NCI-H146 treated with DMSO at 0.1 percent for 48 hours (cell line): ENCODE measurements around the gene DYSF.

Experiments used
- DNase-seq: peaks from one replicate; lab custom pipeline; 2025; ENCODE audit not compliant: unreplicated experiment; lab: John Stamatoyannopoulos, UW

Gene DYSF

DNA sequence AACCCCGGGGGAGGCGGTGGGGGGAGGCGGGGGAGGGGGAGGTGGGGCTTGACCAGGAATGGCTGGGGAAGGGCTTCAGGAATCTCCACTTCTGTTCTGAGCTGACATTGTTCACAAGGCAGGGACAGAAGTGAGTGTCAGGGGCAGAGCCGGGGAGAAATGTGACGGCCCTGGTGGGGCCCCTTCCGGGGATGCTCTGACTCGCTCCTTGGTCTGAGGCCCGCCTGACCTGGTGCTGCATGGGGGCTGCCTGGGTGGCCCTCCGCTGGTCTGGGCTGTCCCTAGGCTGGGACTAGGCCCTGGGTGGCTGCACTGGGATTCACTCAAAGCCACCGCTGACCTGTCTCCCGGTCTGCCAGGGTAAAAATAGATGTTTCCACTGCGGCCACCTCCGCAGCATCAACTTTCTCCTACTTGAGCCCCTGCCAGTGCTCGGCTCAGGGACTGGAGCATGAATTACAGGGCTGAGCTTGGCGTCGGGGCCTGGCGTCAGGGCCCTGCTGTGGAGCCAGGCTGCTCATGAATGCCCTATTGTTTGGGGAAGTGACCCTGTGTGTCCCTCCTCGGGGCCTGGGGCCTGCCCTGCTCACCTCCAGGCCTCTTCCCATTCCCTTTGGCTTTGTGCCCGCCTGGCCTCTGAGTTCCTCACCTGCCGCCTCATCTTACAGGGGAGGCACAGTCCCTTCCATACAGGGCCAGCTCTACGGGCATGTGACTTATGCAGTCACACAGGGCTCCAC, 247.5 kb downstream of the DYSF start:
- no peak for DNase-seq

DNA sequence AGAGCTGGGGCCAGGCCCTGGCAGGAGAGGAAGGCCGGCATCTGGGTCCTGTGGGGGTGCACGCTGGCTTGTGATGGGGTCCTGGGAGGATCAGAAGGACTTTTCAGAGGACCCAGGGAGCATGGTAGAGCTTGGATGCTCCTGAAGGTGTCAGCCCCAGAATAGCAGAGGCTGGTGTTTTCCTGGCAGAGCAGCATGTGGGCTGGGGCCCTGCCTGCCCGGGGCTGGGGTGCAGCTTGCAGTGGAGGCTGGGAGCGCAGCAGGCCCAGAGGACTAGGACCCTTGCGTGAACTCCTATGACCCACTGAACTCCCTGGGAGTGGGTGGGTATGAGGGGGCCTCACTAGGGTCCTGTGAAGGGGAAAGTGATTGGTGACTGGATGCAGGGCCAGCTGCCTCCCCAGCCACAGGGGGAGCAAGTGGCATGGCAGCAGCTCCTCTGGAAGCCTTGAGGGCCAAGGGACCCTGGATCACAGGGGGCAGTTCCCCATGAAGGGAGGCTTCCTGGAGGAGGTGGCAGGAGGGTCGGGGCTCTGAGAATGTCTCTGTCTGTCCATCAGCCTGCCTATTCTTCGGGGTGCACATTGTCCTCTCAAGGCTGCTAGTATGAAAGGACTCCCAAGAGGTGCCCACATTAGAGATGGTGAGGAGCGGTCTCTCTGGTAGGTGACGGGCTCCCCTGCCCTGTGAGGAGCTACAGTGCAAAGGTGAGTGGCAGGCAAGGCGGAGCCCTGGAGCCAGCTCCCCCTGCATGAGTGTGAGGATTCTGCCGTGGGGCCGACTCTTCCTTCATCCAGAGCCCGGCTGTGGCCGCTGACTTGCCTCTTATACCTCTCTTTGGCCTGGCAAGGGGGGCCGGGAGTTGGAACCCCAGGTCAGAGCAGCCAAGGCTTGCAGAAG, 249.0 kb downstream of the DYSF start:
- DNase-seq: no peak

DNA sequence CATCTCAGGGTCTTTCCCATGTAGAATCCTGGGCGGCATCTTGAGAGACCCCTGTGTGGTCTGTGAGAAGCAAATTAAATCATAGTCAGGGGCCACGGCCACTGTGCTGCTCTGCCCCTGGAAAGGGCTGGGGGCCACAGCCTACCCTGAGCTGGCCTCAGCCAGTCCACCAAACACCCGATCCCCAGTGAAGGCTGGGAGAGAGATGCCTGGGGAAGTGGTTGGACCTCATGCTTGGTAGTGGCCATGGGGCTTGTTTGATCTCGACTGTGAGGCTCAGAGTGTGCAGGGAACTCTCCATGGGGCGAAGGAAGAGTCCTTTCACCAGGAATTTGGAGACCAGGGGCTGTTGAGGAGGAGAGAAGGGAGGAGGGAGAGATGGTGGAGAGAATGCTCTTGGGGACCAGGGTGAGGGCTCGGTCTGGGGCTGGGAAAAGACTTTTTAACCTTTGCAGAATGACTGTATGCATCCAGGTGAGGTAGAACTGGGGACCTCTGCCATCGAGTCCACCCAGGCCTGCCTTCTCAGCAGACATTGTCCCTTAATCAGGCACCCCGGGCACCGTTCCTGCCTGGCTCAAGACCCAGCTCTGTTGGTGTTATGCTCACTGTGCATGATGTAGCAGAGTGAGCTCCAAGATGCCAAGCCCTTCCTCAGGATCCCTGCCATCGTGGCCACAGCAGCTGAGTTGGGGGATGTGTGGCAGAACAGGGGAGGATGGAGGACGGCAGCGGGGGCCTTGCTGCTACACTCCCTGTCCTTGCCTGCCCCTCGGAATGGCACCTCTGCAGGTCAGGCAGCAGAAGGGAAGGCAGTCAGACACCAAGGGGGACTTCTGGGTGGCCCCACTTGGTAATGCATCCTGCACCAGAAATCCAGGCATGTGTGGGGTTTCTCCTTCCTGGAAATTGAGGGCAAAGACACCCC, 249.9 kb downstream of the DYSF start:
- DNase-seq: no peak

DNA sequence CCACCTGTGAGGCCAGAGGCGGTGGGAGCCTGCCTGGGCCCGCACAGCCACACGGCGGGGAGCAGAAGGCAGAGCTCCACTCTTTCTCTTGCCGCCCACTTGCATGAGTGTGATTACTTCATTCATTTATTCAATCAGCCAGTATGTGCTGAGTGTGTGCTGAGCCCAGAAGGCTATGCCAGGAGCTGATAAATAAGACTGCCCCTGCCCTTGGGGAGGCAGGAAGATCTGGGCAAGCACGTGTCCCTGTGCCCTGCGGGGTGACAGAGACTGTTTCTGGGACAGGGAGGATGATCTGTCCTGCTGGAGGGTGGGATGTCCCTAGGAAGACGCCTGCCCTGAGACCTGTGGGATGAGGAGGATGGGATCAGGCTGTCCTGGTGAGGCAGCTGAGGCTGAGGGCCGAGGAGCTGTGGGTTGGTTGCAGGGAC, 250.8 kb downstream of the DYSF start:
- no peak for DNase-seq

DNA sequence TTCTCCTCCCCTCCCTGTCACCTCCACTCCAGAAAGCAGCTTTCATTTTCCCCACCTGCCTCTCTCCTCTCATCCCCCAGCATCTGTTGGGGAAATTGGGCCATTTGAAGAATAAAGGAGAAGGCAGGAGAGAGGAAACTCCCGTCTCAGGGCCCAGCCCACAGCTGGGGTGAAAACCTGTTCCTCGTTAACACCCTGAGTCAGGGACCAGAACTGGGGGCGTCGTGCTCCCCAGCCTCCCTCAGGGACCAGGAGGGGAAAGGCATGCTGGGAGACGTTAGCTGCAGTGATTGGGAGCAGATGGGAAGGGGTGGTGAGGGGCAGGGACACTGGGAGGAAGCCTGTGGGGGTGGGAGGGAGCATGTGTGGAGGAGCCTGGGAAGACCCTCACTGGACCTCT, 251.3 kb downstream of the DYSF start:
- DNase-seq: no peak

DNA sequence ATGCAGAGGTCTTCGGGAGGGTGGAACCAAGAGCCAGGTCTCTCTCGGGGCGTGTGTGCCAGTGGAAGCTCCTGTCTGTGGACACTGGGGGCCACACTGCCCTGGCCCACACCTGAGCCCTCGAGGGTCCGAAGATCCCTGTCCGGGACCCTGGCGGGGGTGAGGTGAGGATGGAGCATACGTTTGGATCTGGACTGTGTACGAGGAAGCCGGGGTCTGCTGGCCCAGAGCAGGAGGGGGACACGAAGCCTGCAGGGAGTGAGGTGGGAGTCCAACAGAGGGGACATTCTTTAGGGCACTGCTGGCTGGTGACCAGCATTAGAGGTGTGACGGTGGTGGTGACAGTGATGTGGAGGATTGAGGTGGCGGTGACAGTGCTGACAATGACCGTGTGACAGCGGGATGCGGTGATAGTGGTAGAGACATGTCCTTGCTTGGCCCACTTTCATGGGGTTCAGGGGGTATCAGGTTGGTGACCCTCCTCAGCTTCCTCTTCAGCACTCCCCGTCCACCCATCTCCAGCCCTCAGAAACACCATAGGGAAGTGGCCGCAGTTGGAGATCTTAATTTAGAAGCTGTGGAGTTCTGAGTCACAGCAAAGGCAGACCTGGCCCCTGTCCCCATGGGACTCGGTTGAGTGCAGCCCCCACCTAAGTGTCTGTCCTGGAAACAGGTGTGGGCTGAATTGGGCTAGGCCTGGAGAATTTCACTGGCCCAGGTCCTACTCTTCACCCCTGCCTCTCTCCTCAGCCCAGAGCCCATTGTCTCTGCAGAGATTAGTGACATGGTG, 252.0 kb downstream of the DYSF start:
- no peak for DNase-seq

DNA sequence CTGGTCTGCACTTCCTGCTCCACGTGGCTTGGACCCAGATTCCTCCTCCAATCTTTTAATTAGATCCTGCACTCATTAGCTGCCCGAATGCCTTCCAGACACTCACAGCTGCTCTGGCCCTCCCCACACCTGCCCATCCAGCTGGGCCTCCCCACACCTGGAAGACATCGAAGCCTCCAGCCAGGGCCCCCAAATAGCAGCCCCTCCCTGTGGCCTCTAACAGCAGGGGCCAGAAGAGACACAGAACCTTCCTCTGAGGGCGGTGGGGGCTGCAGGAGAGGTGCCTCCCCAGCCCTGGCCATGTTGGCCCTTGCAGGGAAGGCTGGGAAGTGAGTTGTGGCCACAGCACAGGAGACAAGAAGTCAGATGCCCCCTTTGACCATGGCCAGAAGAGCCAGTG, 252.8 kb downstream of the DYSF start:
- DNase-seq: peak; percentile 4

DNA sequence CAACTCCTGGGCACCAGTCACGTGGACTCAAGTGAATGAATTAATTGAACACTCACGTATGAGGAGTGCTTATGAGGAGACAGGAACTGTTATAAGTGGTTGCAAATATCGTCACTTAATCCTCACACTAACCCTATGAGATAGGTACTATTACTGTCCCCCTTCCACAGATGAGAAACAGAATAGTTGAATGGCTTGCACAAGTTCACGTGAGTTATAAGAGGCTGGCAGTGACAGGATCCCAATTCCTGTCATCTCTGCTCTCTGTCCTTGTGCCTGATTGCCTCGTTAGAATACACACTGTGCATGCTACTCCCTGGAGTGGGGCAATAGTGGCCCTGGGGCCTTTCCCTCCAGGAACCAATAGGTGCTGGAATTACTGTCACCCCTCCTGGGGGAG, 253.5 kb downstream of the DYSF start:
- no peak for DNase-seq

DNA sequence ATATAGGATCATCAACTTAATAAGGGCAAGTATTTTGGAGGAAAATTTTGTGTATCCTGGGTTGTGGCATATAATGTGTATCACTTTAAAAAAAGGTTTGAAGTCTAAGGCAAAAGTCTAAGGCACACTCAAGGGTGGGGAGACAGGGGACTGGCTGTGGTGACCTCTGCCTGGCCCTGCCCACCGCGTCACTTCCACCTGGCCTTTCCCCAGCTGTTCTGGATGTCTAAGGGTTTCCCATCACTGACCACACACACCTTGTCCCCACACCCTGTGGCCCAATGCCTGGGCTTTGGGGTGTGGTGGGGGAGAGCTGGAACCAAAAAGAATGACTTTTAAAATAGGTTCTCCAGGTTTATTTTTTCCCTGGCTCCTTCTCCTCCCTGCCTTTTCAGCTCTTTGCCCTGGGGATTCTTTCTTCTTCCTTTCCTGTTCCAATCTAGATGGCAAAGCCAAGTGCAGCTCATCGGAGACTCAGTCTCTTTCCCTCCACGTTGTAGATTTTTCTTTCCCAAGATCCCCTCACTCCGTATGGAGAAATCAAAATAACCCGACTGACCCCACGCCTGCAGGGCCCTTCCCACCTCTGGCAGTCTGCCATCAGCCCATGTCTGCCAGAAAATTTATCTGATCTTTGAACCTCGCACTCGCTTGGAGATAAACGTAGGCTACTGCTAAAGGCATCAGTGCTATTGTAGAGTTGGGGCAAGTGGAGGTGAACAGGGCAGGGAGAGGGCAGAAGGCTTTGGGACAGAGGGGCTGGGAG, 257.2 kb downstream of the DYSF start:
- DNase-seq: no peak

DNA sequence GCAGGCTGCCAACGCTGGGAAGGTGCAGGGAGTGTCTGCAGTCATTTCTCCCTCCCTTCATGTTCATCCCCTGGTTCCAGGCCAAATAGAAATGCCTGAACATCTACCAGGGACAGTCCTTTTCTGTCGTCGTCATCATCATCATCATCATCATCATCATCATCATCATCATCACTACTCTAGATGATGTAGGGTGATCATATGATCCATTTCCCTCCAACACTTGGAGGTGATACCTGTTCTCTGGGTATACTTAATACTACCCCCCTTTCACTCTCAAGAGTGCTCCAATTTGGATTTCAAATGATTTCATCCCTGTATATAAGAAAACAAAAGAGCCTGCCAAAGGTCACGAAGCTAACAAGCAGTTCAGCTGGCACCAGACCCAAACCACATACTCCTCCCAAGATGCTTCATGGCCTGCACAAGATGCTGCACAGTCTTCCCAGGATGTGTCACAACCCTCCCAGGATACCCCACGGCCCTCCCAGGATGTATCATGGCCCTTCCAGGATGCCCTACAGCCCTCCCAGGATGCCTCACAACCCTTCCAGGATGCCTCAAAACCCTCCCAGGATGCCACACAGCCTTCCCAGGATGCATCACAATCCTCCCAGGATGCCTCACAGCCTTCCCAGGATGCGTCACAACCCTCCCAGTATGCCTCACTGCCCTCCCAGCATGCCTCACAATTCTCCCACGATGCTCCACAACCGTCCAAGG, 257.9 kb downstream of the DYSF start:
- DNase-seq: no peak

DNA sequence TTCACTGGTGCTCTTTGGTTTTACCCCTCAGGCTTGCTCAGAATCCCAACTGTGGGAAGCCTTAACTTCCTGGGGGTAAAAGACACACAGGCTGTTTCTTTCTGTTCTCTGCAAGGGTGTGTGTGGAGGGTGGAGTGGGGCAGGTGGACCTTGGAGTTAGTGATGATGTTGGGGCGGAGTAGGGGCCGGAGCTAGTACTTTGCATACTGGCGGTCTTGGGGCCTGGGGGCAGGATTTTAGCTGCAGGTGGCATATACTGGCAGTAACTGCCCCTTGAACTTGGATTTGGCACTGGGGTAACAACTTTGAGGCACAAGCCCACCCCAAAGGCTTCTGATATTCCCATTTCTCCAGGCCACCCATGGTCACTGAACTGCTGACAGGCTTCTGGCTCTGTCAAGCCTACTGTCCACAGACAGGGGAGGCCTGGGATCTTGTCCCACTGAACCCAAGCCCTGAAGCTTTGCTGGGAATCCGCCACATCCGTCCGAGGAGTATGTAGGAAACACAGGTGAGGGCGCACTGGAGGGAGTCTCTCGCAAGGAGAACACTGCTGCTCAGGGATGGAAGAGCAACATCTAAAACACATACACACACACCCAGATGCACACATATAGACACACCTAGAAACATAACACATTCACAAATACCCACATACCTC, 258.9 kb downstream of the DYSF start:
- DNase-seq: no peak

DNA sequence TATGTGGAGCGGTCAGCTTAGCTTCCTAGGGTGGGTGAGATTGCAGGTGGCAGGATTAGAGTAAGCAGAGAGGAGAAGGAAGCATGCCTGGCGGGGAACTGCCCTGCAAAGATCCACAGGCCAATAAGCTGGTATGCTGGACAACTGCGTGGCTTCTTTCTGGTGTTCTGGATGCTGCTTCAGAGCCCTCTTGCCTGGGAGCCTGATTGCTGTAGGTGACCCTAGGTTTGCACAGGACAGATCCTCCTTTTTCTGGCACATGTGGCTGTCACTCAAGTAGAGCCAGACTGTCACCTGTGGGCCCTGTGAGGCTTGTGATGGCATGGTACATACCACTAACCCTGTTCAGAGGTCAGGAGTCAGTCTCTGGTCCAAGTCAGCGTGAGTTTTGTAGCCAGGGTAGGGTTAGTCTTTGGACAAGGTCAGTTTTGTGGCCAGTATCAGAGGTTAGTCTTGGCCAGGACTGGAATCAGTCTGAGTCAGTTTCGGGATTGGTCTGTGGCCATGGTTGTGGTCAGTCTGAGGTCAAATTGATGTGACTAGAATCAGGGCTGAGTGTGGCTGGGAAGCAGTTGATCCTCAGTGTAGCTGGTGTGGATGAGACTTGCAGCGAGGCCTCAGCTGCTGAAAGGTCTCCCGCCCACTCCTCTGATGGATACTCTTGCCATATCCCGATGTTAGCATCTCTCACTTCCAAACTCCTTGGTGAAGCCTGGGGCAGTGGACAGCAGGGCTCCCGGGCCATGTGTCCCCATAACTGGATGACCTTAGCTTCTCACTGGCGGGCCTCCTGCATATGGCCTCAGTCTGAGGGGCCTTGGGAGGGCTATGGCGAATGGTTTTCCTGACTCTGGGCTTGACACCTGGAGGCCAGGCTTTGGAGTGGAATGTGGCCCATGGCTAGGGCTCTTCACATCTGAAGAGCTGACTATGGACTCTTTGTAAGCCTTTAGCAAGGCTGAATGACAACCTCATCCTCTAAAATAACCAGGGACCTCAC, 260.5 kb downstream of the DYSF start:
- no peak for DNase-seq

DNA sequence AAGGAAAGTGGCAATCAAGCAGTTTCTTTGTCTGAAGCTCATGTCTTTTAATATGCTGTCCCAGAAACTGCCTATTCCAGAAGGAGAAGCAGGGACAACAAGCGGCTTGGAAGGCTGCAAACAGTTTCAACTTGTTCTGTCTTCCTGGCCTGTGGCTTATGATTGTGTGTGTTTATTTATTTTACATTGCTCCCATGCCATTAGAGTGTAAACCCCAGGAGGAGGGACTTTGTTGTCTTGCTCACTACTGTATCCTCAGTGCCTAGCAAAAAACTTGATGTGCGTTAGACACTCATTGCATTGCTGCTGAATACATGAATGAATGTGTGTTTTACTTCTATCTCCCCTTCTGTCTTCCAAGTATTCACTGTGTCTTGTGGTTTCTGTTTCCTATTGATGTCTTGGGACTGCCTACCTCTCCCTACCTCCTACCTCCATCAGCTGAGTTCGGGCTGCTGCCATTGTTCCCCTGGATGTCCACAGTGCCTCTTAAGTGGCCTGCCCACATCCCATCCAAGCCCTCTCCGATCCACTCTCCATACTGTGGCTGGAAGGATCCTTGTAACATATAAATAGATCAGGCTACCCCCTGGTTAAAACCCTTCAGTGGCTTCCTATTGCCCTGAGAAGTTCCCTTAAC, 261.4 kb downstream of the DYSF start:
- no peak for DNase-seq

DNA sequence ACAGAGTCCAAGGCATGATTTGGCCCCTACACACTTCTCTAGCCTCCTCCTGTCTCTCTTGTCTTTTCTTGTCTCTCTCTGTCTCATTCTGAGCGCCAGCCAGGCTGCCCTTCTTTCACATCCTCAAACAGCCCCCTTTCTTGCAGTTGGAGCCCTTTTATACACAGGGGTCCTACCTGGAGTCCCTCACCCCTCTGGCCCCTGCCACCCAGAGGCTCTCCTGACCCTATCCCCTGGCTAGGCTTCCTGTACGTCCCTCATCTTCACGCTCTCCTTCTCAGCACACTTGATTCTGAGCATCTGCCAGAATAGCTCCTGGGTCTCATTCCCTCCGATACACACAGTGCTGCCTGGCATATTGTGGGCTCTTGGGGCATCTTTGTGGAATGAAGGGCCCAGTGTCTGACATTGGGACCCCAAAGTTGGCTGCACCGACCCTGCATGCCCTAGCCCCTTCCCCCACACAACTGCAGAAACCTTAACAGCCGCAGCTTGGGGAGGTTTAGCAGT, 261.9 kb downstream of the DYSF start:
- no peak for DNase-seq

DNA sequence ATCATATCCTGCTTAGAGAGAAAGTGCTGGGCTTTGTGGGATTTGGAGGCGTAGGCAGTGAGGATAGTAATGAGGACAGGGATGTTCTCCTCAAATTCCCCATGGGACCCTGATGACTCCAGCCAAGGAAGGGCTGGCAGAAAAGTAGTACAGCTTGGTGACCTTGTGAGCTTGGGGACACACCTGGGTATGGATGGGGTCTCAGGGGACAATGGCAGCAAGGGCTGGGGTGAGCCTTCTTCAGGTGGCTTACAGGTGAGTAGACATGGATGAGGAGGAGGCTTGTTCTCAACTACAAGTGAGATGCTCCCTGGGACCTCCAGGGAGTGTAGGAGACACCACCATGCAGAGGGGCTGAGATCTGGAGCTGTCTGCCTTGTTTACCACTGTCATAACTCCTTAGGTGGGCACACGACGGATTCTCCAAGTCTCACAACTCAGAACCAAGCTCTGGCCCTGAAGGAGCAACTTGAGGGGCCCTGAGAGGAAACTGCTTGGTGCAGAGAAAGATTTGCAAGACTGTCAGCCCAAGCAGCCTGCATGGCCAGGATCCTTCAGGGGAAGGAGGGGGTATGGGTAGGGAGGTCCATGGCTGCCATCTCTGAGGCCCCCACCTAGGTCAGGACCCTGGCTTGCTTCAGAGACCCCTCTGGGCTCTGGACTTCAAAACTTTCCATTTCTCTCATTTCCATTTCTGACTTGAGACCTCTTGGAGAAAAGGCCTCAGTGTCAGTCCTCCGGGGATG, 262.8 kb downstream of the DYSF start:
- DNase-seq: no peak
